ENCODE data around the gene UTP14C. TPM values are rescaled to one million over a fixed set of nuclear protein-coding genes. Genes with fewer than 3 reads are reported as not detected.
"Not testable (repeated sequence)": the region's sequence is repeated elsewhere in the genome, so short reads cannot be mapped to it uniquely, and the experiment has no call there.

Gene UTP14C
- 23.6 TPM for total RNA-seq (ENCODE audit: insufficient read depth, low replicate concordance)

- no peak for DNase-seq (ENCODE audit: low spot score)
Measured at GRCh38 chr13:52024481-52024880, at the start of gene UTP14C. Gene UTP14C (plus strand): TSS chr13:52024691. CDS start chr13:52028805, 4,114 bp downstream.

DNA sequence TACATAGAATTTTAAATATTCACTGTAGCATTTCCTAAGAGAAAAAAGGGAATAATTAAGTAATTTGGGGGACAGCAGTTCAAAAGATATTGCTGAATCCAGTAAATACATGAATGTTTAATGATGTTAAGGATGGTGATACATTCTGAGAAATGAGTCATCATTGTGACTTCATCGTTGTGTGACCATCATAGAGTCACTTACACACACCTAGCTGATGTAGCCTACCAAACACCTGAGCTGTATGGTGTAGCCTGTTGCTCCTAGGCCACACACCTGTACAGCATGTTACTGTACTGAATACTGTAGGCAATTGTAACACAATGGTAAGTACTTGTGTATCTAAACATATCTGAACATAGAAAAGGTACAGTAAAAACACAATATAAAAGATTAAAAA, 48.1 kb upstream of the UTP14C start:
- no peak for DNase-seq (ENCODE audit: low spot score)

DNA sequence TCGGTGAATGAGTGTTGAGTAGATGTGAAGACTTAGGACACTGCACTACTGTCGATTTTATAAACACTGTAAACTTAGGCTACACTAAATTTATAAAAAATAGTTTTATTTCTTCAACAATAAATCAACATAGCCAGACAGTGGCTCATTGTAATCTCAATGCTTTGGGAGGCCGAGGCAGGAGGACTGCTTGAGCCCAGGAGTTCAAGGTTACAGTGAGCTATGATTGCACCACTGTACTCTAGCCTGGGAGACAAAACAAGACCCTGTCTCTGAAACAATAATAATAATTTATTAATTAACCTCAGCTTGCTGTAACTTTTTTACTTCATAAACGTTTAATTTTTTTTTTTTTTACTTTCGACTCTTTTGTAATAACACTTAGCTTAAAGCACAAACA, 47.6 kb upstream of the UTP14C start:
- no peak for DNase-seq (ENCODE audit: low spot score)

DNA sequence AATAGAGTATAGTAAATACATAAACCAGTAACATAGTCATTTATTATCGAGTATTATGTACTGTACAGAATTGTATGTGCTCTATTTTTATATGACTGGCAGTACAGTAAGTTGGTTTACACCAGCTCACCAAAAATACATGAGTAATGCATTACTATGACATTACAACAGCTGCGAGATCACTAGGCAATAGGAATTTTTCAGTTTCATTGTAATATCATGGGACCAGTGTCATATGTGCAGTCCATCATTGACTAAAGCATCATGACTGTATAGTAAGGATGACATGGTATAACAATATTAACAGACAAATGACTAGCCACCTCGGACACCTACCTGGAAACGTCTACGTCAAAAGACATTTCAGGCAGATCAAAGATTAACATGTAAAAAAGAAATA, 46.9 kb upstream of the UTP14C start:
- no peak for DNase-seq (ENCODE audit: low spot score)

GRCh38 chr13:51978796-51979556, 45.5 kb upstream of the UTP14C start:
- DNase-seq (ENCODE audit: low spot score): peak; percentile 54

- peak; percentile 80 for DNase-seq (ENCODE audit: low spot score)
Measured at GRCh38 chr13:51980908-51981307, 43.6 kb upstream of the UTP14C start.

- peak; percentile 65 for DNase-seq (ENCODE audit: low spot score)
Measured at GRCh38 chr13:51981355-51981754, 43.1 kb upstream of the UTP14C start.

DNA sequence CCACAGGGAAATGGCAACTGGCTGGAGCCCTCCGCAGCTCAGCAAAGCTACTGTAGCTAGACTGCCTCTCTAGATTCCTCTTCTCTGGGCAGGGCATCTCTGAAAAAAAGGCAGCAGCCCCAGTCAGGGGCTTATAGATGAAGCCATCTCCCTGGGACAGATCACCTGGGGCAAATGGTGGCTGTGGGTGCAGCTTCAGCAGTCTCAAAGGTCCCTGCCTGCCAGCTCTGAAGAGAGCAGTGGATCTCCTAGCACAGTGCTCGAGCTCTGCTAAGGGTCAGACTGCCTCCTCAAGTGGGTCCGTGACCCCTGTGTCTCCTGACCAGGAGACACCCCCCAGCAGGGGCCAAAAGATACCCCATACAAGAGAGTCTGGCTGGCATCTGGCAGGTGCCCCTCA, 41.2 kb upstream of the UTP14C start:
- DNase-seq (ENCODE audit: low spot score): not testable (repeated sequence)

GRCh38 chr13:51984904-51985303, 39.6 kb upstream of the UTP14C start:
- DNase-seq (ENCODE audit: low spot score): not testable (repeated sequence)

GRCh38 chr13:51988988-51989618, 35.4 kb upstream of the UTP14C start:
- DNase-seq (ENCODE audit: low spot score): no peak

DNA sequence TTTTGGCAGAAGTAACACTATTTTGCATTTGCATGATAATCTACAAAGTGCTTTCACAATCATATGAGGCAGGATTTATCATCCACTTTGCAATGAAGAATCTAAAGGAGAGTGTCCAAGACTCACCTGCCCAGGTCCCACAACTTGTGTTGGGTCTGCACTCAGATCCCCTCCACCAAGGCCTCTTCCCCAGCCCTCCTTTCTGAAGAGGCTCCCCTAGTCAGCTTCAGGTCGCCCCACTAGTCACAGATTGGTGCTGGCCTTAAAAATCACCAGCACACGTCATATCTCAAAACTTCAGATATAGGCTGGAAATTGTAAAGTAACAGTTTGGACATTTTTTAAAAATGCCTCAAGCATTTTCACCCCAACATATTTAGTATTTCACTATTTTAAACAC, 30.8 kb upstream of the UTP14C start:
- DNase-seq (ENCODE audit: low spot score): no peak

DNA sequence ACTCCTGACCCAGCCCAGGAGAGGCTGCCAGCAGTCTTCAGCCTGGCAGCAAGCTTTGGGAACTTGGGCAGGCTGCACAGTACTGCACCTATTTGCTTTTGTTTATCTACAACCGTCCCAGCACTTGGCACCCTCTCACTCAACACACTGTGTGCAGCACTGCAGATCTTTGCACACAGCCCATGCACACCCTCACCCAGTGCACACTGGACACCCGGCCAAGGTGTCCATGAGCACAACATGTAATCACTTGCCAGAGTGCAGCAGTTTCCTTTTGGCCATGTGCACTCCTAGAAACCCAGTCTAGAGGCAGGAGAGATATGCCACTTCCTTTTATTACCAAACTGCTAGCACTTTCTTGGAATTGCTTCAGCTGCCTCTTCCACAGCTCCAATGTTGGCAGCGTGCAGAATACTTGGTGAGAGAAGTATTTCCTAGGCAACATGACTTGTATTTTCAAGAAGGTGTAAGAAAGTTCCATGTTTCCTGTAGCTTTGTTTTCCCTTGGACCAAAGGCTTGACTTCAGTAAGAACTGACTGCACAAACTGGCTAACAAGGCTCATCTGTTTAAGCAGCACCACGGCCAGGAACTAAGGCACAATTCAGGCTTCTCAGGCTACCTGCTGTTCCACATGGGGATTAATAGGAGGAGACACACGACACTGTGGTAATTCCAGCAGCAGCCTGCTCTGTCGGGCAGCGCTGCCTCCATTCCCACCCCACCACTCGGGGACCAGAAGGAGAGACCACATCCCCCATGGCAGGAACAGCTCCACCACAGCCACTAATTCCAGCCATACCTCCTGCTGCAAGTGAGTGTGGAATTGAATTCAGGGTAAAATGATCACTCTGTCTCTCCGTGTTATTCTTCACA, 28.6 kb upstream of the UTP14C start:
- DNase-seq (ENCODE audit: low spot score): peak; percentile 69

DNA sequence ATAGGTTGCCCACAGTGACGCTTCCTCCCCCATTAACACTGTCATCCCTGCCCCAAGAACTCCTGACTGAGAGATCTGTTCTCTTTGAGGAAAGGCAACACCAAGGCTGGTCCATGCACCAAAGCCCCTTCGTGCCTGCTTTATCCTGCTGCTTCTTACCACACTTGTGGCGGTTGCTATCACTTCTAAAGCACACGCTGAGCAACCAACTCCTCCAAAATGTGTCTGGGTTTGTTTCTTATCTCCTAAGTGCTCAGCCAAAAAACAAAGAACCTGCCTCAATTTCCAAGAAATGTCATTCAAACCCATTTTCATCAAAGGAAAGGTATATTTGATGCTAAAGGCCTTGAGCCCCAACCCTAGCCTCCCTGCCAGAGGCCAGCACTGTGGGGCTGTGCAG, 27.9 kb upstream of the UTP14C start:
- DNase-seq (ENCODE audit: low spot score): no peak

DNA sequence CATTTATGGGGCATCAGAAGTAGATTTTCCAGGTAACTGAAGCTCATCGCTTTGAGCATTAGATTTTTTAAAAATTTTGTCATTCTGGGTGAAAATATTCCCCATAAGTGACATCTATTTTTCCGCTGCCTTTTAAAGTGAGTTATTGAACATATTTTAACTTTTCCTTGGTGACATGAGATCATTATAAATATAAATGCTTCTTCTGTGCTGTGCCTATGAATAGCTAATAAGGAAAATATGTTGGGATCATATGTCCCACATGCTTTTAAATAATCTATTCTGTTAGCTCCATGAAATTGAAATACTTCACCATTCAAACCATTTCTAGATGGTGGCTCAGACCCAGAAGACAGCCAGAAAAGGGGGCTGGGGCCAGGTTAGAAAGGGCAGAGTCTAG, 27.3 kb upstream of the UTP14C start:
- no peak for DNase-seq (ENCODE audit: low spot score)

GRCh38 chr13:51997641-51998330, 26.7 kb upstream of the UTP14C start:
- DNase-seq (ENCODE audit: low spot score): no peak

- peak; percentile 62 for DNase-seq (ENCODE audit: low spot score)
Measured at GRCh38 chr13:51998723-51999509, 25.6 kb upstream of the UTP14C start.

- peak; percentile 47 for DNase-seq (ENCODE audit: low spot score)
Measured at GRCh38 chr13:51999510-51999911, 25.0 kb upstream of the UTP14C start.

DNA sequence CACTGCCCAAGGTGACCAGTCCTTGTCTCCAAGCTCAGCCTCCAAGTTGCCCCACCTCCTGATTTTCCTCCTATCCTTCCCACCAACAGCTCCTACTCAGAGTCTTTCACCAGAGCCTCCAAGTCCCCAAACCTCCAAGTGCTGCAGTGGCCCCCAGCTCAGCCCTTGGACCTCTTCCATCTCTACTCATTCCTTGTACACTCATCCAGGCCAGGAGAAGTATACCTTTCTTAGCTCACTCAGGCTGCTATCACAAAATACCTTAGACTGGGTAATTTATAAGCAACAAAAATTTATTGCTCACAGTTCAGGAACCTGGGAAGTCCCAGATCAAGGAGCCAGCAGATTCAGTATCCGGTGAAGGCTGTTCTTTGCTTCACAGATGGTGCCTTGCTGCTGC, 24.6 kb upstream of the UTP14C start:
- DNase-seq (ENCODE audit: low spot score): no peak

DNA sequence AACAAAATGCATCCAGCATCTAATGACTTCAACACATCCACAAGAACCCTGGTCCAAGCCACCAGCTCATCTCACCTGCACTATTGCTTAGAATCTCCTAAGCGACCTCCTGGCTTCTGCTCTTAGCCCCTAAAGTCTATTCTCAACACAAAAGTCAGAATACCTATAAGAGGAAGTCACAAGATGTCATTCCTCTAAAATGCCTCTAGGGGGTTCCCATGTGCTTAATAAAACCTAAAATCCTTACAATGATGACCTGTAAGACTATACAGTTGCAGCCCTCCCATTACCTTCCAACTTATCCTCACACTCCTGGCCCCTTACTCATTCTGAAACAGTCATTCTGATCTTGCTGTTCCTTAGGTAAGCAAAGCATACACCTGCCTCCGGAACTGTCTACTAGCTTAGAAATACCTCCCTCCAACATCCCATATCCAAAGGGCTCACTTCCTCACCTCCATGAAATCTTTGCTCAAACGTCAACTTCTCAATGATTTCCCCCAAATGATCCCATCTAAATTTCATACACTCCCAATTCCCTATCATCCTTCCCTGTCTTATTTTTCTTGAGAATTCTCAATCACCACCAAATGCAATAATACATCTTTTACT, 23.3 kb upstream of the UTP14C start:
- DNase-seq (ENCODE audit: low spot score): no peak

GRCh38 chr13:52002361-52002760, 22.1 kb upstream of the UTP14C start:
- no peak for DNase-seq (ENCODE audit: low spot score)

Measured in umbilical cord (tissue), 2 donors.